NCI-H748 (cell line): ENCODE data around the gene FBXL20.
"Not testable (repeated sequence)": the region's sequence is repeated elsewhere in the genome, so short reads cannot be mapped to it uniquely, and the experiment has no call there.

Source experiments
- DNase-seq: peaks from one replicate; lab custom pipeline; 2025; ENCODE audit not compliant: unreplicated experiment; lab: John Stamatoyannopoulos, UW

FBXL20 gene

GRCh38 chr17:39261286-39261685, 140.1 kb downstream of the FBXL20 start:
- peak; percentile 54 for DNase-seq

DNA sequence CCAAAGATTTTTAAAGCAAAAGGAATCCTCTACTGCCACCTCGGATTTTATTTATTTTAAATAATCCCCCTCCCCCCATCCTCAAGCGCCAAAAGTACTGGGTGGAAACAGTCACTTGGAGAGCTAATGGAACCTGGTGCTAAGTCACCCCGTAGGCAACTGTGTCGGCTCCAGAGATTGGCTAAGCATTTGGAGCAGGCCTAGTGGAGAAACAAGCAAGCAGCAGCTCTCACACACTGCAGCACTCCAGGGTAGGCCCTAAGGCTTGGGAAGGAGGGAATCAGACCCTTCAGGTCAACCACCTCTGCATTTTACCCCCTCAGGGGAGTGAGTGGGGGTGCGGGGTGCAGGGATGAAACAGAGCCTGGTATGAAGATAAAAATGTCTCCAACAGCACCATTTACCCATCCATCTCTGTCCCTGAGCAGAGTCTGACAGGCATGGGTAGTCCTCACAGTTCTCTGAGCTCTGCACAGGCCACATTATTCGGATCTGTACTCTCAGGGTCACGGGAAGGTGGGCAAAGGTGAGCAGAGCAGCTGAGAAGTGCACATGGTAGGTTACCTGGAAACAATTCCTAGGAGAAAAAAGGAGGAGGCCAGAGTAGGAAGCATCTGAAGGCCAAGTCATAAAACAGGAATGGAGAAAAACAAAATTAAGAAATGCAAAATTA, 148.5 kb downstream of the FBXL20 start:
- no peak for DNase-seq

GRCh38 chr17:39251997-39252396, 149.4 kb downstream of the FBXL20 start:
- no peak for DNase-seq

DNA sequence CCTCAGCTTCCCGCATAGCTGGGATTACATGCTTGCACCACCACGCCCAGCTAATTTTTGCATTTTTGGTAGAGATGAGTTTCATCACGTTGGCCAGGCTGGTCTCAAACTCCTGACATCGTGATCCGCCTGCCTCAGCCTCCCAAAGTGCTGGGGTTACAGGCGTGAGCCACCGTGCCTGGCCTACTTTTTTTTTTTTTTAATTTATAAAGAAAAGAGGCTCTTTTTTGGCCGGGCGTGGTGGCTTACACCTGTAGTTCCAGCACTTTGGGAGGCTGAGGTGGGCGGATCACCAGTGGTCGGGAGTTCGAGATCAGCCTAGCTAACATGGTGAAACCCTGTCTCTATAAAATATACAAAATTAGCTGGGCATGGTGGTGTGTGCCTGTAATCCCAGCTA, 151.3 kb downstream of the FBXL20 start:
- not testable (repeated sequence) for DNase-seq

DNA sequence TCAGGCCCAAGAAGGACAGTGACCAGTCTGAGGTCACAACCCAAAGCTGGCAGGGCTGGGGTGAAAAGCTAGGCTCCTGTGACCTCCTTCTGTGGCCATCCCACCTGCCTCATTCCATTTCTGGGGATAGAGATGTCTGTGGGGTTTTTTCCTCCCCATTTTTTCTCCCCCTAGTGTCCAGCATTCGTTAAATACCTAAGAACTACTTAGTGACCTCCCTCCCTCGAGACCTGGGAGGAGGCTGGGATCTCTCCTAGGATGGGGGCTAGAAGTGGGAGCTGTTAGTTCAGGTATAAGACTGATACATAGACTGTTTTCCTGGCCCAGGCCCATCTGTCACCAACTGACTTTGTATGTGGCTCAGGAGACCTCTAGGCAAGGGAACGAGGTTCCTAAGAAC, 155.2 kb downstream of the FBXL20 start:
- no peak for DNase-seq

GRCh38 chr17:39244600-39245570, 156.5 kb downstream of the FBXL20 start:
- peak; percentile 79 for DNase-seq

DNA sequence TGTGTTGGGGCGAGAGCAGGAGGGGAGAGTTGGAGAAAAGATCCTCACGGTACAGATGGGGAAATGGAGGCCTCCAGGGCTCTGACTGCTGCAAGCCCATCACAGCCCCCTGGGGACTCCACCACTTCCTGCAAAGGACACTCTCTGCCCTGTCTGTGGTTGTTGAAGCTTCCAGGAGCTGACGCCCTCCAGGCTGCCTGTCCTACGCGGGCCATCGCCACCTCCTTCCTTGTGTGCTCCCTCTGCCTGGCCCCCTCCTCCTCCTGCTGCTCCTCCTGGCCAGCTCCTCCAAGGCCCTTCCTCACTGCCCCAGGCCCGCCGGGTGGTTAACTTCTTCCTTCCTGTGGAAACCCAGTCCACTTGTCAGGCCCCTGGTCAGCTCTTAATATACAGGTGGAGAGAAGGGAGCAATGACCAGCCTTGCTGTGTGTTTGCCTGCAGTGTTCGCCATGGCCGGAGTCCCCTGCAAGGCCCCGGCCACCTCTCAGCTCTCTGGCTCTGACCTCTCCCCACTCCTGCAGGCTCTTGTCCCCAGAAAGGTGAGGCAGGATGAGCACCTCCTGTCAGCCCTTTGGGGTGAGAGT, 157.3 kb downstream of the FBXL20 start:
- no peak for DNase-seq

DNA sequence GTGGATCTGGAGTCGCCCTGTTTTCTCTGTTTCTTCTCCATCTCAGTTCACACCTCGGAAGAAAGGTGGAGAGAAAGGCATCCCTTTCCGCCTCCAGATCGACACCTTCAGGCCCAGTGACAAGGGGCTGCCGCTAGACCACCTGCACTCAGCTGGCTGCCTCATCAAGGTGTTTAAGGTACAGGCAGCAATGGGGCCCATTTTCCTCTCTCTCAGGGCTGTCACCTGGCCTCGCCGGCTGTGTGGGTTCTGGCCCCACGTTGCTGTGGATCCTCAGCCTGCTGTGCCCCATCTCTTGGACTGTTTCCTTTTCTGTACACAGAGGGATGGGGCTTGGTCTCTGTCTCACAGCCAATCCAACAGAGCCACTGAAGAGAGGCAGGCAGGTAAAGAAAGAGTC, 158.3 kb downstream of the FBXL20 start:
- no peak for DNase-seq

DNA sequence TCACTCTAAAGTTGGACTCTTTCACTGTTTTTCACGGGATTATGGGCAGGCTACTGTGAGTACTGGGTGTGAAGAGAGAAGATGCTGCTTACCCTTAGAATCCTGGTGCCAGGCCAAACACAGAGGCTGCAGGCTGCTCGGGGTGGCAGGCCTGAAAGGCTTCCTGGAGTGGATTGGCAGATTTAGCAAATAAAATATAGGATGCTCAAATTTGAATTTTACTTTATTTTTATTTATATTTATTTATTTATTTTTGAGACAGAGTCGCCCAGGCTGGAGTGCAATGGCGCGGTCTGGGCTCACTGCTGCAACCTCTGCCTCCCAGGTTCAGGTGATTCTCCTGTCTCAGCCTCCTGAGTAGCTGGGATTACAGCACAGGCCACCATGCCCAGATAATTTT, 160.8 kb downstream of the FBXL20 start:
- no peak for DNase-seq

DNA sequence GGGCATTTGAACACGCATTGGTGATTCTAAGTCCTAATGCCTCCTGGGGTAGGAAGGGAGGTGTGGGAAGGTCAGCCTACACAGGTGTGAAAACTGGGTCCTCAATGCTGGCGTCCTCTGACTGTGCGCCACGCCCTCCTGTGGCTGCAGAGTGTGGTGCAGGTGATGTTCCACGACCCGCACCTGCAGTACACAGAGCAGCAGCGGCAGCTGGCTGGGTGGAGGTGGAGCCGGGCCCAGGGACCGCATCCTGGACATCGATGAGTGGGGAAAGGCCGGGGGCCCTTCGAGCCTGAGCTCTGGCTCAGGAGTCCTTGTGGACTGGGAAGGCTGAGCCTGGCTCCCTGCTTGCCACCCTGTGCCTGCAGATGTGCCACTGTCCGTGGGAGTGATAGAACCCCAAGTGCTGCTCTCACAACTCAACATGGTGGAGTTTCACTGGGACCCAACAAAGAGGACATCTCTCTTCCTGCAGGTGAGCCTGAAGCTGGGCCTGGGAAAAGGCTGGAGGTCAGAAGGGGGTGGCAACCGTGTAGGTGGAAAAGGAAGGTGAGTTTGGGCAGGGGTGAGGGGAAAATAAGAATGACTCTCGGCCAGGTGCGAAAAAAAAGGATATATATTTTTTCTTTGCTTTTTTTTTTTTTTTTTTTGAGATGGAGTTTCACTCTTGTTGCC, 161.6 kb downstream of the FBXL20 start:
- peak; percentile 80 for DNase-seq

DNA sequence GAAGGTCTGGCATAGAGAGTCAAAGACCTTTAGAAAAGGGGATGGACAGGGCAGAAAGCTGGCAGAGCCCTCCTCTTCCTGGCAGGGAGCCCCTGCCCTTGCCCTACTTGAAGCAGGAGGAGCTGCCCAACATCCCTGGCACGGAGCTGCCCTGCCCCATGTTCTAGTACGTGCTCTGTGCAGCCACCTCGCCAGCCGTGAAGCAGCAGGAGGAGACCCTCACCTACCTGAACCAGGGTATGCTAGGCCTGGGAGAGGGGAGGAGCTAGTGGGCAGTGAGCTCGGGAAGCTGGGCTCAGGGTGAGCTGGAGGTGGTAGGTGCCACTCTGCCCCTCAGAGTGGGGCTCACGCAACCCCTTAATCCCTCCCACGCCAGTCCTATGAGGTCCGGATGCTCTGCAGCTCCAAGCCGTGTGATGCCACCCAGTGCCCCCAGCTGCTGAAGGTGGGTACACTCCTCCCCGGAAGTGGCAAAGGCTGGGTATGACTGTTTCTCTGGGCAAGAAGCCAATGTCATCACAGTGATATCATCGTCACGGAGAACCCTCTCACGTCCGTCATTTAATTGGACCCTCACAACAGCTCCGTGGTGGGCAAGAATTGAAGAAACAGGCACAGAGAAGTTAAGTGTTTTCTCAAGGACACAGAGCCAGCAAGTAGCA, 163.0 kb downstream of the FBXL20 start:
- peak; percentile 68 for DNase-seq

DNA sequence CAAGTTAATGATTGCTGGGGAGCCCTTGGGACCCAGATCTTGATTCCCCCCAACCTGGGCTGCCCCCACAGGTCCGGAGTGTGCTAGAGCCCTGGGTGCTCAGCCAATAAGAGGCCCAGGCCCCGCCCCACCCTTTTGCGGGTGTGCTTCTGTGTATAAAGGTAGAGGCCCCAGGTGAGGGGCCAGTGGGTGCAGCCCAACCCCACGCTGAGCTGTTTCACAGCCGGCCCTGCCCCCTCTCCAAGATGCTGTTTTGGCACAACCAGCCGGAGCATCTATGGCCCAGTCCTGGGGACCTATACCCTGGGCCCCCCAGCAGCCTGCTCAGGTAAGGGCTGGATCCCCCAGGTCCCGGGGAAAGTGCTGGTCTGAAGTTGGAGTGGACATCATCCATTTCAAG, 163.8 kb downstream of the FBXL20 start:
- no peak for DNase-seq

GRCh38 chr17:39236981-39237441, 164.4 kb downstream of the FBXL20 start:
- peak; percentile 17 for DNase-seq

DNA sequence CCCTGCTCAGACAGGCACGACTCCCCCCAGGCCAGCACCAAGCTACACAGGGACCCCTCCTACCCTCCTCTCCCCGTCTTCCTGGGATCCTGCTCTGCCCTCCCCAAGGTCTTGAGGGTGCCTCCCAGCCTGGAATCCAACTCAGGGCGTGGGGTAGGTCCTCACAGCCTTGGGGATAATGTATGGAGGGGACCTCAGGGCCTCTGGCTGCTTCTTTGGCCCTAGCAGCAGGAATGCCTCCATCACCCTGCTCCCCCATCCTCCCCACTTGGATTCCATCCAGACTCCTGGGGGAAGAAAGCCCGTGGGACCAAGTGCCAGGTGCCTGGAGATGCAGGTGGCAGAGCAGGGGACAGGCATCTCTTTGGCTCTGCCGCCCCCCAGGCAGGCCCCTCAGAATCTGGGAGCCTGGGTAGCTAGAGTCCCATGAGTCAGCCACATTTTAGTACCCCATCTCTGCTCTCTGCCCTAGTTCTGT, 164.9 kb downstream of the FBXL20 start:
- no peak for DNase-seq

DNA sequence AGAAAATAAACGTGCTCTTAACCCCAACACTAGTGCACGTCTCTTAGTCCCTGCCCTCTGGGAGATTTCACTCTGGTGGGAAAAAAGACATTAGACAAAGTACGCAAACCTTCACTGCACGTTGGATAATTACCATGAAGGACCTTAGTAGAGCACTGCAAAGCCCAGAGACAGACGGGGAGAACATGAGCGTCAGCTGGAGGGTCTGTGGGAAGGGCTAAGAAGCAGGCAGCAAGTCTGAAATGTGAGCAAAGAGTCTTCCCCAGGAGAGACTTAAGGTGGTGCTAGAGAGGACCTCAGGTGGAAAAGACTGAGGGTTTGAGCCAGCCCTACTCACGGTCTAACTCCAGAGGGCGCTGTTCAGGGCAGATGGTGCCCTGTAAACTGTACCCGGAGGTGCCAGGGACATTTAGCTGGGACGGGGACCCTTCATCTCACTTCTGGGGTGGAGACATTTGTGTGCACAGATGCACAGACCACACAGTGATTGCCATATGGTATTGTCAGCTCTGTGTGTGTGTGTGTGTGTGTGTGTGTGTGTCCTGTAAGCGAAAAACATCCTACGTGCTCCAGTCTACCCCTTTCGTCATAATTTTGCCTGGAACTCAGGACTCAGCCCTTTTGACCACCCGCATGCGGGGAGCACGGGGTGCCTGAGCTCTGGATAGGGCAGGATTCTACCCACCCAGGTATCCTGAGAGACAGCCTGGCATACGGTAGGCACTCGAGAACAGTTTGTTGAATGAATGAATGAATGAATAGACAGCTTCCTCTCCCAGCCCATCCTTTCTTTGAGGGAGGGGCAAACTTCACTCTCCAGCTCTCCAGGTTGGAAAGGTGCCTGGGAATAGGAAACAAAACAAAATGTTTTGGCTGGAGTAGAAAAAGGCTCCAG, 165.6 kb downstream of the FBXL20 start:
- peak; percentile 70 for DNase-seq

DNA sequence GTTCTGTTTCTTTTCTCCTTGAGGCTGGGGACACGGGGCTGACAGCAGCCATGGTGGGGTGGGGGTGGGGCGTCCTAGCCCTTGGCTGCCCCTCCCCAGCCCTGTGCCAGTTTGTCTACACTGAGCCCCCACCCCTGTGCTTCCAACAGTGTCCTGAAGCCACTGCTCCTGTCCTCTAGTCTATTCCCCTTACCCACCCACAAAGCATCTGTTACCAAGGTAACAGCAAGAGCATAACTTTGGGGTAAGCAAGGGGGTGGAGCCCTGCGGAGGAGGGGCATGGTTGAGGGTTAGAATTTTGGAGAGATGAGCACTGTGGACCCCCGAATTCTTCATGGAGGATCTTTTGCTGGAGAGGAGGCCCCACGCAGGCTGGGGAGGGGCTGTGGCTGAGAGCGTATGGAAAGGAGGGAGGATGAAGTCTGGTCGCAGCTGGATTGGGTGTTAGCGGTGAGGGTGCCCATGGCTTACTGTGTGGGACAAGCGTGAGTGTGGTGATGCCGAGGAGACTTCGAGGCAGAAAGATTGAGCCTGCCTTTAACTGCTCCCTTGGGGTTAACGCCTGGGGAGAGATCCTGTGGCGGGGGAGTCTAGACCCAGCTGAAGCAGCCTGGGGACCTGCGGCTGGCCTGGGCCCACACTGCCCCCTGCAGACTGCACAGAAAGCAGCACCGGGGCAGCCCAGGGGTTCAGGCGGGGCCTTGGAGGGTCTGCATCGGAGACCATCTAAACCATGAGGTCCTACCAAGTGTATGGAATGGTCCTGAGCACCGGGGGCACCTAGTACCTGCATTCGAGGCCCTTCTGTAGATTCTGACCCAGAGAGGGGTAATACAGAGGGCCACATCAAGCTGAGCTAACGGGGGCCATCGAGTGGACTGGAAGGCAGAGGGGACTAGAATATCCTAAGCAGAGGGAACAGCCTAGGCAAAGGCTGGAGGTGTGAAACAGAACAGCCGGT, 169.6 kb downstream of the FBXL20 start:
- DNase-seq: peak; percentile 61

DNA sequence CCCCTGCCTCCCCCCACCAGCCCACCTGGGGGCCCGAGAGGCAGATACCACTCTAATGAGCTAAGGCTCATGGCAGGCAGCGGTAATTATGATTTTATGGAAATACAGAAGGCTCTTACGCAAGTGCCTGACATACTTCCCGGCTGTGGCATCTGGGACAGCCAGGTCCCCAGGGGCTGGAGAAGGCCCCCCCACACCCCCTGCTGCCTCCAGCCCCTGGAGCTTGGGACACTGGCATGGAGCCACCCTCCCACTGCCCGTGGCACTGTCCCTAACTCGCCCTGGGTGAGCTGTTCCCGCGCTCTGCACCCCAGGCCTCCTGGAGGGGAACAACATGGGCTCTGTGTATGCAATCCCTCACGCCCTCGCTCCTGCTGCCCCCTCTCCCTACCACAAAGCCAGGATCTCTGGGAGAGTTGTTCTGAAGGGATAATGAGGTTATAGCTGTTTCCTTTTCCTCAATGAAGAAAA, 170.3 kb downstream of the FBXL20 start:
- DNase-seq: no peak

- no peak for DNase-seq
Measured at GRCh38 chr17:39230361-39230760, 171.1 kb downstream of the FBXL20 start.
